OCI-LY1 (cell line): ENCODE measurements around the gene ABCB8.

Source experiments
- H2AFZ ChIP-seq: fragments of 200-600 bp; sonication (generic), shearing (Covaris generic); 2 replicates; pipeline ENCODE4 v1.6.0; 2014; ENCODE audit warnings: antibody characterized with exemption, mild to moderate bottlenecking, low read length
- H3F3A ChIP-seq: fragments of 200-600 bp; sonication (generic), shearing (Covaris generic); 2 replicates; pipeline ENCODE4 v1.6.0; 2014; ENCODE audit warnings: mild to moderate bottlenecking, antibody characterized with exemption, low read length, moderate library complexity; ENCODE audit not compliant: insufficient read depth
- H3K27ac ChIP-seq: fragments of 200-600 bp; sonication (generic); 2 replicates; pipeline ENCODE4 v1.5.1; 2014; ENCODE audit warnings: low read length, mixed run types, mild to moderate bottlenecking, low read depth; ENCODE audit not compliant: poor library complexity, severe bottlenecking
- H3K27me3 ChIP-seq: fragments of 200-600 bp; sonication (generic); 2 replicates; pipeline ENCODE4 v1.6.0; 2014; ENCODE audit warnings: antibody characterized with exemption, mild to moderate bottlenecking, low read length, moderate library complexity; ENCODE audit not compliant: insufficient read depth
- H3K36me3 ChIP-seq: fragments of 200-600 bp; sonication (generic); 2 replicates; pipeline ENCODE4 v1.6.1; 2014; ENCODE audit warnings: mild to moderate bottlenecking, antibody characterized with exemption, low read length, moderate library complexity, mixed read lengths; ENCODE audit not compliant: insufficient read depth
- H3K4me1 ChIP-seq: fragments of 200-600 bp; sonication (generic); 2 replicates; pipeline ENCODE4 v1.5.1; 2014; ENCODE audit warnings: mild to moderate bottlenecking, low read length, moderate library complexity; ENCODE audit not compliant: insufficient read depth, severe bottlenecking
- H3K4me2 ChIP-seq: fragments of 200-600 bp; sonication (generic), shearing (Covaris generic); 2 replicates; pipeline ENCODE4 v1.6.1; 2014; ENCODE audit warnings: low read length
- H3K4me3 ChIP-seq: fragments of 200-600 bp; sonication (generic); 2 replicates; pipeline ENCODE4 v1.5.1; 2014; ENCODE audit warnings: low read length, low read depth, mild to moderate bottlenecking, mixed read lengths; ENCODE audit not compliant: poor library complexity, severe bottlenecking
- H3K79me2 ChIP-seq: fragments of 200-600 bp; shearing (Covaris generic); 2 replicates; pipeline ENCODE4 v1.6.1; 2016; ENCODE audit warnings: mixed run types, low read length, mixed read lengths; ENCODE audit not compliant: insufficient read depth
- H3K9ac ChIP-seq: fragments of 200-600 bp; sonication (generic), shearing (Covaris generic); 2 replicates; pipeline ENCODE4 v1.6.1; 2014; ENCODE audit warnings: mild to moderate bottlenecking, low read length, mixed read lengths
- H3K9me2 ChIP-seq: fragments of 200-600 bp; sonication (generic), shearing (Covaris generic); 2 replicates; pipeline ENCODE4 v1.6.1; 2014; ENCODE audit warnings: low read depth, mild to moderate bottlenecking, low read length, mixed read lengths
- H3K9me3 ChIP-seq: fragments of 200-600 bp; shearing (Covaris generic); 2 replicates; pipeline ENCODE4 v1.6.1; 2014; ENCODE audit warnings: low read length, mixed read lengths
- H4K20me1 ChIP-seq: fragments of 200-600 bp; sonication (generic), shearing (Covaris generic); 2 replicates; pipeline ENCODE4 v1.6.0; 2016; ENCODE audit warnings: mild to moderate bottlenecking, low read length; ENCODE audit not compliant: insufficient read depth
- EZH2 ChIP-seq: fragments of 200-600 bp; sonication (generic), shearing (Covaris generic); IDR thresholded peaks from 2 replicates; pipeline ENCODE4 v1.8.0; 2017; ENCODE audit warnings: borderline replicate concordance, mixed run types, mild to moderate bottlenecking, antibody characterized with exemption, low read length, moderate library complexity, mixed read lengths
- TF ChIP-seq, protein P1 (sequence below): fragments of 200-600 bp; sonication (generic), shearing (Covaris generic); IDR thresholded peaks from 2 replicates; pipeline ENCODE4 v1.5.1; 2017; ENCODE audit warnings: mild to moderate bottlenecking, antibody characterized with exemption, low read length, moderate library complexity, mixed read lengths

Gene ABCB8

DNA sequence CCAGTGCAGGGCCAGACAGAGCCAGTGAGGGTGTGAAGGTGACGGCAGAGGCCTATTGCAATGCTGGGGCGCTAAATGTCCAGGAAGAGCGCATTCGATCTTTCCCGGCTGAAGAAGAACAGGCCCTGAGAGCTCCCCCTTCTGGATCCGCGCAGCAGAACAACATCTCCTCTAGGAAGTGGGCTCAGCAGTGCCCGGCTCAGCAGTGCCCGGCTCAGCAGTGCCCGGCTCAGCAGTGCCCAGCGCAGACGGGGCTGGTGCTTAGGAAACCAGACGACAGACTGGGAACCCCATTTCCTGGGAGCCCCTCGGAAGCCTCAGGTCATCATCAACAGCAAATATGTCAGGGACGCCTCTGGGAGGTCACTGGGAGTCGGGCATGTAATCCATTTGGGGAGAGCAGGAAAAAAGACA, 42.1 kb upstream of the ABCB8 start:
- Histone ChIP-seq H3K79me2 (no peaks in the 10 kb centered on the region), H3K4me1 (no peaks in the 10 kb centered on the region), H3K27me3 (peaks cover 28% of the 10 kb centered on the region; the same call in 1 of the 2 replicates), H3K9ac (no peak overlapping the region), H2AFZ (no peak overlapping the region), H3K4me3 (no peak overlapping the region), H3K9me3 (peaks cover 4% of the 10 kb centered on the region; the same call in 1 of the 2 replicates), H3F3A (no peaks in the 10 kb centered on the region), H3K4me2 (no peak overlapping the region), H3K36me3 (no peaks in the 10 kb centered on the region; the same call in 1 of the 2 replicates), H3K27ac (no peak overlapping the region), H4K20me1 (no peaks in the 10 kb centered on the region), H3K9me2 (no peaks in the 10 kb centered on the region)
- TF ChIP-seq, protein P1, sequence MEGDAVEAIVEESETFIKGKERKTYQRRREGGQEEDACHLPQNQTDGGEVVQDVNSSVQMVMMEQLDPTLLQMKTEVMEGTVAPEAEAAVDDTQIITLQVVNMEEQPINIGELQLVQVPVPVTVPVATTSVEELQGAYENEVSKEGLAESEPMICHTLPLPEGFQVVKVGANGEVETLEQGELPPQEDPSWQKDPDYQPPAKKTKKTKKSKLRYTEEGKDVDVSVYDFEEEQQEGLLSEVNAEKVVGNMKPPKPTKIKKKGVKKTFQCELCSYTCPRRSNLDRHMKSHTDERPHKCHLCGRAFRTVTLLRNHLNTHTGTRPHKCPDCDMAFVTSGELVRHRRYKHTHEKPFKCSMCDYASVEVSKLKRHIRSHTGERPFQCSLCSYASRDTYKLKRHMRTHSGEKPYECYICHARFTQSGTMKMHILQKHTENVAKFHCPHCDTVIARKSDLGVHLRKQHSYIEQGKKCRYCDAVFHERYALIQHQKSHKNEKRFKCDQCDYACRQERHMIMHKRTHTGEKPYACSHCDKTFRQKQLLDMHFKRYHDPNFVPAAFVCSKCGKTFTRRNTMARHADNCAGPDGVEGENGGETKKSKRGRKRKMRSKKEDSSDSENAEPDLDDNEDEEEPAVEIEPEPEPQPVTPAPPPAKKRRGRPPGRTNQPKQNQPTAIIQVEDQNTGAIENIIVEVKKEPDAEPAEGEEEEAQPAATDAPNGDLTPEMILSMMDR, result peak; percentile 87
- no peak for TF ChIP-seq EZH2

DNA sequence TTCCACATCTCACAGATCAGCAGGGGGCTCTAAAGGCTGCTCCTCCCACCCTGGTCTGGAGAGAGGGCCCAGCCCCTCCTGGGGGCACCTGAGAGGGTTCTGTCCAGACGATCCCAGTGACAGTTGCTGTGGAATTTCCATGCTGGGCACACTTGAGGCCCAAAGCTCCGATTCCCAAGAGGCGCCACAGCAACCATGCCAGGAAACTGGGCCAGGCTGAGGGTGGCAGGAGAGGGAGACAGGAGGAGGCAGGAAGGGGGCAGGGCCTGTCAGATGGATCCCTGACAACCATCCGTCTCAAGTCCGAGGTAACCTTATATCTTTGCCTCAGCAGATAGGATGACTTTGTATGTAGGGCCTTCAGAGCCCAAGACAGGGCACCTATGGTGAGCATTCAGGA, 41.7 kb upstream of the ABCB8 start:
- Histone ChIP-seq H3K36me3 (no peaks in the 10 kb centered on the region; the same call in 1 of the 2 replicates), H3K9ac (no peak overlapping the region), H4K20me1 (no peaks in the 10 kb centered on the region), H3K79me2 (no peaks in the 10 kb centered on the region), H3K4me3 (no peak overlapping the region), H3K27me3 (peaks cover 32% of the 10 kb centered on the region; the same call in 1 of the 2 replicates), H3F3A (no peaks in the 10 kb centered on the region), H3K27ac (no peak overlapping the region), H3K9me3 (peaks cover 4% of the 10 kb centered on the region; the same call in 1 of the 2 replicates), H3K9me2 (no peaks in the 10 kb centered on the region), H3K4me2 (no peak overlapping the region), H3K4me1 (no peaks in the 10 kb centered on the region), H2AFZ (no peak overlapping the region)
- no peak for TF ChIP-seq EZH2
- TF ChIP-seq, protein P1, result no peak

DNA sequence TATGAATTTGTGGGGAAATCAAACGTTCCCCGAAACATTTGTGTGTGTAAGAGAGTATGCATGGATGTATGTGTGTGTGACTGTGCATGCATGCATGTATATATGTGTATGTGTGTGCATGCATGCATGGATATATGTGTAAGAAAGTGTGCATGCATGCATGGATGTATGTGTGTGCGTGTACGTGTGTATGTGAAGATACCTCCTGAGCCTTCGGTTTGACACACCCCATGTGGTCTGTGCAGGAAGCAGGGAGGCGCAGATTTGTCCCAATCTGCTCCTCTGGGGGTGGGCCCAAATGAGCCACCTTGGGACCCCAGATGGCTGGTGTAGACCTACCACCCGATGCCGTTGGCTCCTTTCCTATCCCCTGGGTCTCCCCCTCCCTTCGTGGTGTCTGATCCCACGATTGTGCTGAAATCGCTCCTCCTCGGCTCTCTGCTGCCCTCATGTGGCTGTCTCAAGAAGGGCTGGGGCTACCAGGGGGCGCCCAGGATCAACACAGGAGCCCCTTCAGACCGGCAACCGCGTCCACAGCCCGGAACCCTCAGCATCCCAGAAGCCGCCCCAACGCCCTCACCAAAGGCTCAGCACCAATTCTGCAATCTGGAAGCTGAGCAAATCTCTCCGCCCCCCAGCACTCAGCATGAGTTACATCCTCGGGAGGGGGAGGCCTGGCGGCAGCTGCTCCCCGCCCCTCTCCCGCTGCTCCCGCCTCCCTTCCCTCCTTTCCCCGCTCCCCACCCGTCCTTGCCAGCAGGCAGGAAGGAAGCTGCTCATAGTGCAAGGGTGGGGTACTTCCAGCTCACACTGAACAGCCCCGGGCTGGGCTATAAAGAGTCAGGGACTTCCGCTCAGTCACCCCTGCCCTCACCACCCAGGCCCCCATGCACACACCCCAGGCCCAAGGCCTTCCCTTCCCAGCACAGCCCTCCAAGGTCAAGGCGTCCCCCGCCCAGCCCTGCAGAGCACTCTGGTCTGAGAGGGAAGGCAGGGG, 39.7 kb upstream of the ABCB8 start:
- Histone ChIP-seq H3K27me3 (peaks cover 21% of the 10 kb centered on the region; the same call in 1 of the 2 replicates), H3K27ac (no peak overlapping the region), H3K79me2 (no peaks in the 10 kb centered on the region), H3K4me1 (no peaks in the 10 kb centered on the region), H3K4me3 (no peak overlapping the region), H2AFZ (no peak overlapping the region), H3K9me3 (peaks cover 4% of the 10 kb centered on the region; the same call in 1 of the 2 replicates), H3K9ac (no peak overlapping the region), H3K36me3 (no peaks in the 10 kb centered on the region; the same call in 1 of the 2 replicates), H3F3A (no peaks in the 10 kb centered on the region), H3K9me2 (no peaks in the 10 kb centered on the region), H4K20me1 (no peaks in the 10 kb centered on the region), H3K4me2 (no peak overlapping the region; the same call in 1 of the 2 replicates)
- TF ChIP-seq, protein P1, result peak; percentile 98
- no peak for TF ChIP-seq EZH2
